AG20443 (cell line): ENCODE results near the gene TELO2.

Source experiments
- DNase-seq: peaks from one replicate; pipeline ENCODE4 v3.0.0; 2012; ENCODE audit warnings: low spot score, mixed read lengths

TELO2 gene

GRCh38 chr16:1556254-1556653 is 63.1 kb downstream of the TELO2 start:
- DNase-seq: peak; percentile 71

- DNase-seq: no peak
Measured at GRCh38 chr16:1557074-1557473, 63.9 kb downstream of the TELO2 start.

- DNase-seq: no peak
Measured at GRCh38 chr16:1557576-1557975, 64.4 kb downstream of the TELO2 start.

- no peak for DNase-seq
Measured at GRCh38 chr16:1559446-1559975, 66.4 kb downstream of the TELO2 start.
